GM23338 (cell line): Measurements from ENCODE around the gene NCKIPSD. TPM values are rescaled to one million over a fixed set of nuclear protein-coding genes. Genes with fewer than 3 reads are reported as not detected.
A peak's percentile ranks its signal among the peaks of the same experiment; 100 is the strongest.

Experiments used
- ATAC-seq: fragments of 200-7000 bp; cut with Tn5 transposase; 3 replicates; pipeline ENCODE4 v1.9.1; 2020
- DNase-seq: peaks from one replicate; pipeline ENCODE4 v3.0.0-alpha.2; 2015; ENCODE audit warnings: low spot score
- H2AFZ ChIP-seq: fragments of 200-600 bp; sonication (generic); 2 replicates; pipeline ENCODE4 v1.8.0; 2016; ENCODE audit warnings: antibody characterized with exemption, mild to moderate bottlenecking, moderate library complexity
- H3F3A ChIP-seq: fragments of 200-600 bp; sonication (generic); replicated peaks from 2 replicates; pipeline ENCODE4 v1.8.0; 2017; ENCODE audit warnings: antibody characterized with exemption, mixed run types, low read depth
- H3K27ac ChIP-seq: fragments of 200-600 bp; sonication (generic); 2 replicates; pipeline ENCODE4 v1.6.1; 2016; ENCODE audit warnings: low read depth
- H3K27me3 ChIP-seq: fragments of 200-600 bp; sonication (generic); 2 replicates; pipeline ENCODE4 v1.8.0; 2016; ENCODE audit warnings: mild to moderate bottlenecking, mixed run types, moderate library complexity; ENCODE audit not compliant: insufficient read depth
- H3K36me3 ChIP-seq: fragments of 200-600 bp; sonication (generic); 2 replicates; pipeline ENCODE4 v1.8.0; 2016; ENCODE audit warnings: mild to moderate bottlenecking; ENCODE audit not compliant: insufficient read depth
- H3K4me1 ChIP-seq: fragments of 200-600 bp; sonication (generic); 2 replicates; pipeline ENCODE4 v1.8.0; 2016; ENCODE audit warnings: mild to moderate bottlenecking, moderate library complexity; ENCODE audit not compliant: insufficient read depth
- H3K4me2 ChIP-seq: fragments of 200-600 bp; sonication (generic); 2 replicates; pipeline ENCODE4 v1.7.1; 2017; ENCODE audit warnings: mixed run types
- H3K4me3 ChIP-seq: fragments of 200-600 bp; sonication (generic); 2 replicates; pipeline ENCODE4 v1.6.1; 2016; ENCODE audit warnings: mixed run types
- H3K79me2 ChIP-seq: fragments of 200-600 bp; sonication (generic); replicated peaks from 2 replicates; pipeline ENCODE4 v1.8.0; 2017; ENCODE audit warnings: mild to moderate bottlenecking; ENCODE audit not compliant: insufficient read depth
- H3K9me2 ChIP-seq: fragments of 200-600 bp; sonication (generic); 2 replicates; pipeline ENCODE4 v1.8.0; 2017; ENCODE audit not compliant: insufficient read depth
- H4K20me1 ChIP-seq: fragments of 200-600 bp; sonication (generic); replicated peaks from 2 replicates; pipeline ENCODE4 v1.8.0; 2017; ENCODE audit warnings: mild to moderate bottlenecking; ENCODE audit not compliant: insufficient read depth
- H3K27ac Mint-ChIP-seq: 2 replicates; pipeline ENCODE4 v1.8.0; 2020; ENCODE audit warnings: inconsistent platforms, mild to moderate bottlenecking, moderate library complexity, mixed read lengths
- H3K27me3 Mint-ChIP-seq: 3 replicates; pipeline ENCODE4 v1.8.0; 2022; ENCODE audit warnings: low read depth, mild to moderate bottlenecking, moderate library complexity, mixed read lengths, inconsistent platforms; ENCODE audit not compliant: insufficient read depth, poor library complexity
- H3K36me3 Mint-ChIP-seq: 3 replicates; pipeline ENCODE4 v1.8.0; 2021; ENCODE audit warnings: low read depth, mild to moderate bottlenecking, inconsistent platforms, moderate library complexity, mixed read lengths
- H3K4me1 Mint-ChIP-seq: 3 replicates; pipeline ENCODE4 v1.8.0; 2020; ENCODE audit warnings: mild to moderate bottlenecking, inconsistent platforms, mixed read lengths
- H3K4me3 Mint-ChIP-seq: 3 replicates; pipeline ENCODE4 v1.8.0; 2021; ENCODE audit warnings: moderate library complexity, mild to moderate bottlenecking, inconsistent platforms, mixed read lengths
- H3K9me3 Mint-ChIP-seq: 3 replicates; pipeline ENCODE4 v1.8.0; 2020; ENCODE audit warnings: moderate library complexity, mild to moderate bottlenecking, inconsistent platforms, mixed read lengths
- STAT1 ChIP-seq: IDR thresholded peaks from one replicate; pipeline ENCODE4 v1.6.1; 2016; ENCODE audit warnings: antibody characterized with exemption; ENCODE audit not compliant: unreplicated experiment
- ZNF331 ChIP-seq: fragments of 250-450 bp; sonication (Bioruptor Pico); IDR thresholded peaks from 2 replicates; pipeline ENCODE4 v1.5.0; 2020; ENCODE audit warnings: low read depth, mild to moderate bottlenecking, moderate library complexity
- polyA plus RNA-seq: library from polyadenylated mRNA; unstranded; fragments of >200 nt; fragmentation: Nextera tagmentation; extraction: Ambion mirVana; gene quantifications from 2 replicates; pipeline ENCODE4 v1.2.1, GENCODE V29; 2016
- total RNA-seq: library from RNA; depleted of rRNA; stranded (reverse); fragments of >200 nt; shearing (Covaris generic); gene quantifications from 2 replicates; pipeline ENCODE4 v1.2.3, GENCODE V29; 2014
- TF ChIP-seq, protein P1 (sequence below): IDR thresholded peaks from 2 replicates; pipeline ENCODE4 v1.6.1; 2016; ENCODE audit warnings: antibody characterized with exemption
- TF ChIP-seq, protein P2 (sequence below): fragments of 250-450 bp; sonication (Bioruptor Pico); IDR thresholded peaks from 2 replicates; pipeline ENCODE4 v1.5.0; 2020; ENCODE audit warnings: mild to moderate bottlenecking, moderate library complexity
- TF ChIP-seq, protein P3 (sequence below), 2 experiments: fragments of 200-600 bp in 1 of 2; sonication (generic) in 1 of 2; conservative IDR thresholded peaks; 2 replicates each; pipeline versions ENCODE4 v1.5.1 to v1.6.1; 2016 to 2017; ENCODE audit warnings: antibody characterized with exemption in 2 of 2, low read depth in 2 of 2, mild to moderate bottlenecking in 2 of 2, moderate library complexity in 1 of 2
- TF ChIP-seq, protein P4 (sequence below): IDR thresholded peaks from one replicate; pipeline ENCODE4 v1.6.1; 2018; ENCODE audit warnings: antibody characterized with exemption; ENCODE audit not compliant: unreplicated experiment

Gene NCKIPSD
- total and polyA plus RNA-seq, 2 experiments from 2014 or later: 15.1 to 45.1 TPM

DNA sequence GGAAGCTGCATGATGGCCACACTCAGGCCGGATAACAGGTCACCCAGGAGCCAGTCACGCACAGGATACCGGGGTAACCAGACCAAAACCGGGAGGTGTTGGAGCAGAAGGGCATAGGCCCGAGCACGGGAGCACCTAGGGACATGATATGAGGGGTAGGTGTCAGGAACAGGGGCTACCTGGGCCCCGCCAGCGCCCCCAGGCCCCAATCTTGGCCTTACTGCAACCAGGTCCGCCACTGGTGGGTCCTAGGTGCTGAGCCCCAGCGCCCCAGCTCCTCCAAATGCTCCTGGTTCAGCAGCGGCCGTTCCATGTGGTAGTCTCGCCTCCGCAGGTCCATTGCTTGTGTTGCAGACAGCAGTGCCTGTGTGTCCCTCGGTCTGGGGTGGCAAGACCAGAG is 52.5 kb downstream of the NCKIPSD start:
- TF ChIP-seq, protein P1, sequence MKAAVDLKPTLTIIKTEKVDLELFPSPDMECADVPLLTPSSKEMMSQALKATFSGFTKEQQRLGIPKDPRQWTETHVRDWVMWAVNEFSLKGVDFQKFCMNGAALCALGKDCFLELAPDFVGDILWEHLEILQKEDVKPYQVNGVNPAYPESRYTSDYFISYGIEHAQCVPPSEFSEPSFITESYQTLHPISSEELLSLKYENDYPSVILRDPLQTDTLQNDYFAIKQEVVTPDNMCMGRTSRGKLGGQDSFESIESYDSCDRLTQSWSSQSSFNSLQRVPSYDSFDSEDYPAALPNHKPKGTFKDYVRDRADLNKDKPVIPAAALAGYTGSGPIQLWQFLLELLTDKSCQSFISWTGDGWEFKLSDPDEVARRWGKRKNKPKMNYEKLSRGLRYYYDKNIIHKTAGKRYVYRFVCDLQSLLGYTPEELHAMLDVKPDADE: no peak
- TF ChIP-seq, protein P2, sequence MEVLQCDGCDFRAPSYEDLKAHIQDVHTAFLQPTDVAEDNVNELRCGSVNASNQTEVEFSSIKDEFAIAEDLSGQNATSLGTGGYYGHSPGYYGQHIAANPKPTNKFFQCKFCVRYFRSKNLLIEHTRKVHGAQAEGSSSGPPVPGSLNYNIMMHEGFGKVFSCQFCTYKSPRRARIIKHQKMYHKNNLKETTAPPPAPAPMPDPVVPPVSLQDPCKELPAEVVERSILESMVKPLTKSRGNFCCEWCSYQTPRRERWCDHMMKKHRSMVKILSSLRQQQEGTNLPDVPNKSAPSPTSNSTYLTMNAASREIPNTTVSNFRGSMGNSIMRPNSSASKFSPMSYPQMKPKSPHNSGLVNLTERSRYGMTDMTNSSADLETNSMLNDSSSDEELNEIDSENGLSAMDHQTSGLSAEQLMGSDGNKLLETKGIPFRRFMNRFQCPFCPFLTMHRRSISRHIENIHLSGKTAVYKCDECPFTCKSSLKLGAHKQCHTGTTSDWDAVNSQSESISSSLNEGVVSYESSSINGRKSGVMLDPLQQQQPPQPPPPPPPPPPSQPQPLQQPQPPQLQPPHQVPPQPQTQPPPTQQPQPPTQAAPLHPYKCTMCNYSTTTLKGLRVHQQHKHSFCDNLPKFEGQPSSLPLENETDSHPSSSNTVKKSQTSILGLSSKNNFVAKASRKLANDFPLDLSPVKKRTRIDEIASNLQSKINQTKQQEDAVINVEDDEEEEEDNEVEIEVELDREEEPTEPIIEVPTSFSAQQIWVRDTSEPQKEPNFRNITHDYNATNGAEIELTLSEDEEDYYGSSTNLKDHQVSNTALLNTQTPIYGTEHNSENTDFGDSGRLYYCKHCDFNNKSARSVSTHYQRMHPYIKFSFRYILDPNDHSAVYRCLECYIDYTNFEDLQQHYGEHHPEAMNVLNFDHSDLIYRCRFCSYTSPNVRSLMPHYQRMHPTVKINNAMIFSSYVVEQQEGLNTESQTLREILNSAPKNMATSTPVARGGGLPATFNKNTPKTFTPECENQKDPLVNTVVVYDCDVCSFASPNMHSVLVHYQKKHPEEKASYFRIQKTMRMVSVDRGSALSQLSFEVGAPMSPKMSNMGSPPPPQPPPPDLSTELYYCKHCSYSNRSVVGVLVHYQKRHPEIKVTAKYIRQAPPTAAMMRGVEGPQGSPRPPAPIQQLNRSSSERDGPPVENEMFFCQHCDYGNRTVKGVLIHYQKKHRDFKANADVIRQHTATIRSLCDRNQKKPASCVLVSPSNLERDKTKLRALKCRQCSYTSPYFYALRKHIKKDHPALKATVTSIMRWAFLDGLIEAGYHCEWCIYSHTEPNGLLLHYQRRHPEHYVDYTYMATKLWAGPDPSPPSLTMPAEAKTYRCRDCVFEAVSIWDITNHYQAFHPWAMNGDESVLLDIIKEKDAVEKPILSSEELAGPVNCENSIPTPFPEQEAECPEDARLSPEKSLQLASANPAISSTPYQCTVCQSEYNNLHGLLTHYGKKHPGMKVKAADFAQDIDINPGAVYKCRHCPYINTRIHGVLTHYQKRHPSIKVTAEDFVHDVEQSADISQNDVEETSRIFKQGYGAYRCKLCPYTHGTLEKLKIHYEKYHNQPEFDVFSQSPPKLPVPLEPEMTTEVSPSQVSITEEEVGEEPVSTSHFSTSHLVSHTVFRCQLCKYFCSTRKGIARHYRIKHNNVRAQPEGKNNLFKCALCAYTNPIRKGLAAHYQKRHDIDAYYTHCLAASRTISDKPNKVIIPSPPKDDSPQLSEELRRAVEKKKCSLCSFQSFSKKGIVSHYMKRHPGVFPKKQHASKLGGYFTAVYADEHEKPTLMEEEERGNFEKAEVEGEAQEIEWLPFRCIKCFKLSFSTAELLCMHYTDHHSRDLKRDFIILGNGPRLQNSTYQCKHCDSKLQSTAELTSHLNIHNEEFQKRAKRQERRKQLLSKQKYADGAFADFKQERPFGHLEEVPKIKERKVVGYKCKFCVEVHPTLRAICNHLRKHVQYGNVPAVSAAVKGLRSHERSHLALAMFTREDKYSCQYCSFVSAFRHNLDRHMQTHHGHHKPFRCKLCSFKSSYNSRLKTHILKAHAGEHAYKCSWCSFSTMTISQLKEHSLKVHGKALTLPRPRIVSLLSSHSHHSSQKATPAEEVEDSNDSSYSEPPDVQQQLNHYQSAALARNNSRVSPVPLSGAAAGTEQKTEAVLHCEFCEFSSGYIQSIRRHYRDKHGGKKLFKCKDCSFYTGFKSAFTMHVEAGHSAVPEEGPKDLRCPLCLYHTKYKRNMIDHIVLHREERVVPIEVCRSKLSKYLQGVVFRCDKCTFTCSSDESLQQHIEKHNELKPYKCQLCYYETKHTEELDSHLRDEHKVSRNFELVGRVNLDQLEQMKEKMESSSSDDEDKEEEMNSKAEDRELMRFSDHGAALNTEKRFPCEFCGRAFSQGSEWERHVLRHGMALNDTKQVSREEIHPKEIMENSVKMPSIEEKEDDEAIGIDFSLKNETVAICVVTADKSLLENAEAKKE (CRISPR knock-in tag): no peak
- TF ChIP-seq STAT1: no peak
- TF ChIP-seq, protein P3, sequence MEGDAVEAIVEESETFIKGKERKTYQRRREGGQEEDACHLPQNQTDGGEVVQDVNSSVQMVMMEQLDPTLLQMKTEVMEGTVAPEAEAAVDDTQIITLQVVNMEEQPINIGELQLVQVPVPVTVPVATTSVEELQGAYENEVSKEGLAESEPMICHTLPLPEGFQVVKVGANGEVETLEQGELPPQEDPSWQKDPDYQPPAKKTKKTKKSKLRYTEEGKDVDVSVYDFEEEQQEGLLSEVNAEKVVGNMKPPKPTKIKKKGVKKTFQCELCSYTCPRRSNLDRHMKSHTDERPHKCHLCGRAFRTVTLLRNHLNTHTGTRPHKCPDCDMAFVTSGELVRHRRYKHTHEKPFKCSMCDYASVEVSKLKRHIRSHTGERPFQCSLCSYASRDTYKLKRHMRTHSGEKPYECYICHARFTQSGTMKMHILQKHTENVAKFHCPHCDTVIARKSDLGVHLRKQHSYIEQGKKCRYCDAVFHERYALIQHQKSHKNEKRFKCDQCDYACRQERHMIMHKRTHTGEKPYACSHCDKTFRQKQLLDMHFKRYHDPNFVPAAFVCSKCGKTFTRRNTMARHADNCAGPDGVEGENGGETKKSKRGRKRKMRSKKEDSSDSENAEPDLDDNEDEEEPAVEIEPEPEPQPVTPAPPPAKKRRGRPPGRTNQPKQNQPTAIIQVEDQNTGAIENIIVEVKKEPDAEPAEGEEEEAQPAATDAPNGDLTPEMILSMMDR (conservative IDR thresholded peaks at IDR 0.05; ENCODE audit: low read depth in 2 of 2): no peak
- no peak for TF ChIP-seq ZNF331
- TF ChIP-seq, protein P4, sequence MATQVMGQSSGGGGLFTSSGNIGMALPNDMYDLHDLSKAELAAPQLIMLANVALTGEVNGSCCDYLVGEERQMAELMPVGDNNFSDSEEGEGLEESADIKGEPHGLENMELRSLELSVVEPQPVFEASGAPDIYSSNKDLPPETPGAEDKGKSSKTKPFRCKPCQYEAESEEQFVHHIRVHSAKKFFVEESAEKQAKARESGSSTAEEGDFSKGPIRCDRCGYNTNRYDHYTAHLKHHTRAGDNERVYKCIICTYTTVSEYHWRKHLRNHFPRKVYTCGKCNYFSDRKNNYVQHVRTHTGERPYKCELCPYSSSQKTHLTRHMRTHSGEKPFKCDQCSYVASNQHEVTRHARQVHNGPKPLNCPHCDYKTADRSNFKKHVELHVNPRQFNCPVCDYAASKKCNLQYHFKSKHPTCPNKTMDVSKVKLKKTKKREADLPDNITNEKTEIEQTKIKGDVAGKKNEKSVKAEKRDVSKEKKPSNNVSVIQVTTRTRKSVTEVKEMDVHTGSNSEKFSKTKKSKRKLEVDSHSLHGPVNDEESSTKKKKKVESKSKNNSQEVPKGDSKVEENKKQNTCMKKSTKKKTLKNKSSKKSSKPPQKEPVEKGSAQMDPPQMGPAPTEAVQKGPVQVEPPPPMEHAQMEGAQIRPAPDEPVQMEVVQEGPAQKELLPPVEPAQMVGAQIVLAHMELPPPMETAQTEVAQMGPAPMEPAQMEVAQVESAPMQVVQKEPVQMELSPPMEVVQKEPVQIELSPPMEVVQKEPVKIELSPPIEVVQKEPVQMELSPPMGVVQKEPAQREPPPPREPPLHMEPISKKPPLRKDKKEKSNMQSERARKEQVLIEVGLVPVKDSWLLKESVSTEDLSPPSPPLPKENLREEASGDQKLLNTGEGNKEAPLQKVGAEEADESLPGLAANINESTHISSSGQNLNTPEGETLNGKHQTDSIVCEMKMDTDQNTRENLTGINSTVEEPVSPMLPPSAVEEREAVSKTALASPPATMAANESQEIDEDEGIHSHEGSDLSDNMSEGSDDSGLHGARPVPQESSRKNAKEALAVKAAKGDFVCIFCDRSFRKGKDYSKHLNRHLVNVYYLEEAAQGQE: no peak
- Histone ChIP-seq H4K20me1 (peaks cover 5% of the 10 kb centered on the region), H3F3A (peaks cover 3% of the 10 kb centered on the region; the same call in 1 of the 2 replicates), H3K36me3 (peaks cover 6% of the 10 kb centered on the region; the same call in 1 of the 2 replicates), H3K4me3 (no peak overlapping the region), H3K4me2 (no peak overlapping the region), H3K27me3 (no peaks in the 10 kb centered on the region), H3K79me2 (peaks cover 10% of the 10 kb centered on the region), H3K4me1 (peaks cover 12% of the 10 kb centered on the region), H3K9me2 (no peaks in the 10 kb centered on the region), H3K27ac (no peak overlapping the region), H2AFZ (no peak overlapping the region)
- H3K27ac Mint-ChIP-seq: no peak overlapping the region
- peaks cover 32% of the 10 kb centered on the region for H3K4me1 Mint-ChIP-seq
- DNase-seq: no peak
- peaks cover 43% of the 10 kb centered on the region for H3K36me3 Mint-ChIP-seq
- H3K27me3 Mint-ChIP-seq: peaks cover 11% of the 10 kb centered on the region
- H3K9me3 Mint-ChIP-seq: no peaks in the 10 kb centered on the region
- ATAC-seq: no peak
- peak overlapping the region; percentile 89; the same call in 1 of the 3 replicates for H3K4me3 Mint-ChIP-seq
